Measurements from ENCODE around the gene CEMIP.

Gene CEMIP

DNA sequence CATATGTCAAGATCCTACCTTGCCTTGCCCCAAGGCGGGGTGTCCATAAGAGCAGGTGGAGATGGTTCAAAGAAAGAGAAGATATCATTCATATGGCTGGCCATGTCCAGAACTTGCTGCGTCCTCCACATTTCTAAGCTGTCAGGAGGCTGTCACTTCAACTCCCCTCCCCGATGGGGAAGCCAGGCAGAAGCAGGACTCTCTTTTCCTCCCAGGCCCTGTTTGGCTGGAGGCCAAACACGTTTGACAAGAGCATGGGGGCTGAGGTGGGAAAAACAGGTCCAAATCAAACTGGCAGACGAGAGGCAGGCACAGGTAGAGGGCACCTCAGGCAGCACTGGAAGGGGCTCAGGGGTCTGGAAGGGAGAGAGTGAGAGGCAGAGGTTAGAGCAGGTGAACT is 172.8 kb downstream of the CEMIP start:
- H3K4me3 ChIP-seq (ENCODE audit: low read depth, low read length), result no peak overlapping the region
- peaks cover 3% of the 10 kb centered on the region; the same call in 1 of the 2 replicates for H3K4me1 ChIP-seq (ENCODE audit: control insufficient read depth, insufficient read depth, low read length)
- POLR2A ChIA-PET, result no interaction called here
- peaks cover 0 to 31% of the 10 kb centered on the region in 2 experiments; a peak in 2 of 3 replicates for H3K36me3 ChIP-seq (ENCODE audit: control insufficient read depth in 2 of 2, insufficient read depth in 1 of 2, low read length in 2 of 2)
- TF ChIP-seq ZNF707 (tag by site-specific recombination; IDR thresholded peaks at IDR 0.05) (no peak), MEIS1 (CRISPR knock-in tag; IDR thresholded peaks at IDR 0.05; ENCODE audit: borderline replicate concordance) (no peak), ZNF580 (tag by site-specific recombination; IDR thresholded peaks at IDR 0.05) (no peak)
- H3K9me3 ChIP-seq (ENCODE audit: control insufficient read depth, insufficient read depth, low read depth, low read length), result no peaks in the 10 kb centered on the region
- CTCF ChIA-PET, result interaction anchor here (0.6 to 4.0 kb wide), 6 partner anchors 17 to 496 kb away, joined by 3 to 22 read pairs (median 4); no protein-coding TSS in a partner anchor
- no peak overlapping the region for H3K27ac ChIP-seq (ENCODE audit: extremely low read depth, low read depth, low read length)

GRCh38 chr15:80953001-80953952 is 174.1 kb downstream of the CEMIP start:
- ChIA-PET POLR2A (no interaction called here), CTCF (interaction anchor here (1.2 to 4.0 kb wide), 2 partner anchors 16 to 24 kb away, joined by 3 to 22 read pairs; no protein-coding TSS in a partner anchor)
- Histone ChIP-seq H3K36me3 (ENCODE audit: control insufficient read depth in 2 of 2, insufficient read depth in 1 of 2, low read length in 2 of 2) (peaks cover 0 to 25% of the 10 kb centered on the region in 2 experiments; a peak in 2 of 3 replicates), H3K4me1 (ENCODE audit: control insufficient read depth, insufficient read depth, low read length) (peaks cover 3% of the 10 kb centered on the region; the same call in 1 of the 2 replicates), H3K9me3 (ENCODE audit: control insufficient read depth, insufficient read depth, low read depth, low read length) (no peaks in the 10 kb centered on the region), H3K27ac (ENCODE audit: extremely low read depth, low read depth, low read length) (no peak overlapping the region), H3K4me3 (ENCODE audit: low read depth, low read length) (no peak overlapping the region)
- TF ChIP-seq EGR2 (tag by site-specific recombination; IDR thresholded peaks at IDR 0.05; ENCODE audit: low read depth) (peak; percentile 63; the same call in 1 of the 2 replicates), ZNF423 (tag by site-specific recombination; IDR thresholded peaks at IDR 0.05) (no peak), ZFP37 (tag by site-specific recombination; IDR thresholded peaks at IDR 0.05) (no peak), ZNF791 (tag by site-specific recombination; IDR thresholded peaks at IDR 0.05) (no peak), SP2 (tag by site-specific recombination; IDR thresholded peaks at IDR 0.05) (no peak), ZFHX2 (tag by site-specific recombination; conservative IDR thresholded peaks at IDR 0.05) (peak; percentile 54), ZBTB21 (tag by site-specific recombination; IDR thresholded peaks at IDR 0.05) (no peak)

DNA sequence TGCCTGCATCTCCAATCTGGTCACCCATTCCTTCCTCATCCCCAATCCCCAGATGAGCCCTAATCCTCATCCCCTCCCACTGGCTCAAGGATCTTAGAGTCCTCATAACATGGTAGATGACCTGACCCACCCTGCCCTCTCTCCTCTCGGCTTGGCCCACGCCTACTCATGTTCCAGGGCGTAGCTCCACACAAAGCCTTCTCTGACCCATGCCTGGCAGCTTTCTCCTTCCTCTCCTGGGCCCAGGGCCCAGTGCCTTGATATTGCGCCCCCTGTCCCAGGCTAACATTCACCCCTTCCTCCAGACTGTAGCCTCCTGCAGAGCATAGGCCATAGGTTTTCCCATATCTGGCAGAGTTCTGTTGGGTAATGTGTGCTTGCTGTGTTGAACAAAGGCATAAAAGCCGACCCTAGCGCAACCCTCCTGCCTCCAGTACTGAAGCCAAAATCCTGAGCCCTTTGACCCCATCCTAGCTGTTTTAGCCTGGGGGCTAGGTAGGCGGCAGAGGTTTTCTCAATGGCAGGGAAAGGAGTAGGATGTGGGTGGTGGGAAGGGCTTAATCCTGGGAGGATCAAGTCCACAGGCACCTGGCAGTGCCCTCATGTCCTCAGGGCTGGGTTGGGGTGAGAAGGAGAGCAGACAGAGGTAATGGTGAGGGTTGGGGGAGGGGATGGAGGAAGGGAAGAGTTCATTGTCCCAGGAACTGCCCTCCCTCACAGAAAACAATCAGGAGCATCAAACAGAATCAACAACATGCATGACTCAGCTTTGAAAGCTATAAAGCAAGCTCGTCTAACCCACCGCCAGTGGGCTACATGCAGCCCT is 175.0 kb downstream of the CEMIP start:
- Histone ChIP-seq H3K36me3 (ENCODE audit: control insufficient read depth in 2 of 2, insufficient read depth in 1 of 2, low read length in 2 of 2) (peaks cover 0 to 16% of the 10 kb centered on the region in 2 experiments; a peak in 2 of 3 replicates), H3K27ac (ENCODE audit: extremely low read depth, low read depth, low read length) (no peak overlapping the region), H3K4me3 (ENCODE audit: low read depth, low read length) (no peak overlapping the region), H3K9me3 (ENCODE audit: control insufficient read depth, insufficient read depth, low read depth, low read length) (no peaks in the 10 kb centered on the region), H3K4me1 (ENCODE audit: control insufficient read depth, insufficient read depth, low read length) (peaks cover 3% of the 10 kb centered on the region; the same call in 1 of the 2 replicates)
- CTCF ChIA-PET, result interaction anchor here (0.7 to 1.0 kb wide), 3 partner anchors 16 to 619 kb away, joined by 3 to 5 read pairs (median 4); no protein-coding TSS in a partner anchor
- POLR2A ChIA-PET, result interaction anchor here (1.4 kb wide), 1 partner anchor 175 kb away, joined by 4 read pairs; the partner anchor contains the start of gene CEMIP
- TF ChIP-seq, protein P1, sequence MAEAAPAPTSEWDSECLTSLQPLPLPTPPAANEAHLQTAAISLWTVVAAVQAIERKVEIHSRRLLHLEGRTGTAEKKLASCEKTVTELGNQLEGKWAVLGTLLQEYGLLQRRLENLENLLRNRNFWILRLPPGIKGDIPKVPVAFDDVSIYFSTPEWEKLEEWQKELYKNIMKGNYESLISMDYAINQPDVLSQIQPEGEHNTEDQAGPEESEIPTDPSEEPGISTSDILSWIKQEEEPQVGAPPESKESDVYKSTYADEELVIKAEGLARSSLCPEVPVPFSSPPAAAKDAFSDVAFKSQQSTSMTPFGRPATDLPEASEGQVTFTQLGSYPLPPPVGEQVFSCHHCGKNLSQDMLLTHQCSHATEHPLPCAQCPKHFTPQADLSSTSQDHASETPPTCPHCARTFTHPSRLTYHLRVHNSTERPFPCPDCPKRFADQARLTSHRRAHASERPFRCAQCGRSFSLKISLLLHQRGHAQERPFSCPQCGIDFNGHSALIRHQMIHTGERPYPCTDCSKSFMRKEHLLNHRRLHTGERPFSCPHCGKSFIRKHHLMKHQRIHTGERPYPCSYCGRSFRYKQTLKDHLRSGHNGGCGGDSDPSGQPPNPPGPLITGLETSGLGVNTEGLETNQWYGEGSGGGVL (tag by site-specific recombination; IDR thresholded peaks at IDR 0.05), result peak; percentile 15; the same call in 1 of the 2 replicates
- TF ChIP-seq ZFHX2 (tag by site-specific recombination; conservative IDR thresholded peaks at IDR 0.05), result peak; percentile 89
- no peak for TF ChIP-seq ZSCAN16 (tag by site-specific recombination; IDR thresholded peaks at IDR 0.05)
- peak; percentile 89 for TF ChIP-seq EGR2 (tag by site-specific recombination; IDR thresholded peaks at IDR 0.05; ENCODE audit: low read depth)
- TF ChIP-seq ZNF416 (tag by site-specific recombination; IDR thresholded peaks at IDR 0.05), result no peak

All from HEK293 (cell line).